ENCODE data around the gene TATDN2.

Gene TATDN2

DNA sequence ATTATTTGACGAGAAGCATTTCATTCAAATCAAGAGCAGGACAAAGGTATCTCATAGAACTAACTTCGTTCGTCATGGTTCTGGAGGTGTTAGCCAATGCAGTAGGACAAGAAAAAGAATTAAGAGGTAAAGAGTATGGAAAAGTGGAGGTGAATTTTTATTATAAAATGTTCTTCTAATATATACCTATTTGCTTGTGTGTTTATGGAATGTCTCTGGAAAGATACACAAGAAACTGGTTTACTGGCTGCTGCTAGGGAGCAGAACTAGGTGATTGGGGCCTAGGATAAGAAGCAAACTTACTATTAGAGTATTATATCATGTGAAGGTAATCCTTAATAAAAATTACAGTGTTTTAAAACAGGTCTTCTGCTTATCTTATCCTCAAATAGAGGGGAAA is 30.9 kb upstream of the TATDN2 start:
- no peak overlapping the region for H2BK120ac ChIP-seq (ENCODE audit: low read depth, low read length)
- H2BK15ac ChIP-seq (ENCODE audit: low read length) = no peak overlapping the region
- H2AK5ac ChIP-seq (ENCODE audit: low read depth, low read length) = no peak overlapping the region
- H3K14ac ChIP-seq (ENCODE audit: low read length) = no peak overlapping the region
- H3K27ac ChIP-seq (replicated peaks; ENCODE audit: low read length) = no peak overlapping the region
- H3K27me3 ChIP-seq (ENCODE audit: control insufficient read depth in 3 of 3, insufficient read depth in 3 of 3, low read depth in 1 of 3, low read length in 3 of 3) = no peaks in the 10 kb centered on the region
- H3K4me1 ChIP-seq (ENCODE audit: control insufficient read depth in 2 of 2, insufficient read depth in 1 of 2, low read depth in 1 of 2, low read length in 2 of 2) = no peaks in the 10 kb centered on the region
- no peaks in the 10 kb centered on the region for H3K36me3 ChIP-seq (replicated peaks in 1 of 2; ENCODE audit: control insufficient read depth in 2 of 2, insufficient read depth in 2 of 2, low read length in 2 of 2)
- H4K8ac ChIP-seq (ENCODE audit: low read depth, low read length) = no peak overlapping the region
- H3K9me3 ChIP-seq (replicated peaks in 1 of 2; ENCODE audit: control insufficient read depth in 2 of 2, insufficient read depth in 1 of 2, low read depth in 1 of 2, low read length in 2 of 2) = peaks cover 0 to 3% of the 10 kb centered on the region in 2 donors
- H3K4me3 ChIP-seq (ENCODE audit: low read length in 2 of 2) = no peak overlapping the region
- H3K4me2 ChIP-seq (ENCODE audit: insufficient read depth, low read length, poor library complexity, severe bottlenecking) = no peak overlapping the region
- no peak overlapping the region for H3K4ac ChIP-seq (ENCODE audit: low read length)
- no peak overlapping the region for H4K91ac ChIP-seq (ENCODE audit: low read depth, low read length, poor library complexity)
- WGBS, 2 donors (ENCODE audit: extremely low coverage in 2 of 2, insufficient read length in 2 of 2, insufficient replicate concordance in 1 of 2) = no CpG with 5 or more reads among the region's 3 CpGs
- H2BK12ac ChIP-seq (ENCODE audit: low read length) = no peak overlapping the region
- DNase-seq (ENCODE audit: low spot score) = no peak
- no peak overlapping the region for H3K23ac ChIP-seq (ENCODE audit: low read depth, low read length, poor library complexity)
- no peak overlapping the region for H3K18ac ChIP-seq (ENCODE audit: low read length)
- no peak overlapping the region for H3K9ac ChIP-seq (ENCODE audit: low read depth, low read length, poor library complexity)
- H2AFZ ChIP-seq (ENCODE audit: low read length) = no peak overlapping the region
- no peak overlapping the region for H2BK5ac ChIP-seq (ENCODE audit: low read length)
- H3K79me1 ChIP-seq (ENCODE audit: low read depth, low read length) = no peaks in the 10 kb centered on the region

DNA sequence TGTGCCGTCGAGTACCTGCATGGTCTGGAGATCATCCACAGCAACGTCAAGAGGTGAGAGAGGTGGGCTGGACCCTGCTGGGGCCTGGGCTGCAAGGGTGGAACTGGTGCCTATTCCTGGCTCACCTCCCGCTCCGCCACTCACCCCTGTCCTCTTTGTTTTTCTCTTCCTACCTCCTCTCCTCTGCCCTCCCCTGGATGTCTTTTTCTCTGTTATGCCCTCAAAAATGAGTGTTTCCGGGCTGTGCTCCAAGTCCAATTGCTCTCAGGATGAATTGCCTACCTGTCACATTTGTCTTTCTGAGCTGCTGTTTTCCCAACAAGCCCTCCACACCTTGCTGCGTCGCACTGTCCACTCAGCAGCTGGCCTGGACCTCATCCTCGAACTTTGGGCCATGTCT is 28.5 kb upstream of the TATDN2 start:
- no peak overlapping the region for H3K4ac ChIP-seq (ENCODE audit: low read length)
- H2BK15ac ChIP-seq (ENCODE audit: low read length) = no peak overlapping the region
- H2AFZ ChIP-seq (ENCODE audit: low read length) = peak overlapping the region; percentile 29
- no peaks in the 10 kb centered on the region for H3K4me1 ChIP-seq (ENCODE audit: control insufficient read depth in 2 of 2, insufficient read depth in 1 of 2, low read depth in 1 of 2, low read length in 2 of 2)
- no peak overlapping the region for H3K4me2 ChIP-seq (ENCODE audit: insufficient read depth, low read length, poor library complexity, severe bottlenecking)
- no peaks in the 10 kb centered on the region for H3K36me3 ChIP-seq (replicated peaks in 1 of 2; ENCODE audit: control insufficient read depth in 2 of 2, insufficient read depth in 2 of 2, low read length in 2 of 2)
- H2BK5ac ChIP-seq (ENCODE audit: low read length) = no peak overlapping the region
- peaks cover 0 to 3% of the 10 kb centered on the region in 2 donors for H3K9me3 ChIP-seq (replicated peaks in 1 of 2; ENCODE audit: control insufficient read depth in 2 of 2, insufficient read depth in 1 of 2, low read depth in 1 of 2, low read length in 2 of 2)
- no peak overlapping the region for H3K27ac ChIP-seq (replicated peaks; ENCODE audit: low read length)
- H2BK120ac ChIP-seq (ENCODE audit: low read depth, low read length) = no peak overlapping the region
- no CpG with 5 or more reads among the region's 9 CpGs for WGBS, 2 donors (ENCODE audit: extremely low coverage in 2 of 2, insufficient read length in 2 of 2, insufficient replicate concordance in 1 of 2)
- H3K79me1 ChIP-seq (ENCODE audit: low read depth, low read length) = no peaks in the 10 kb centered on the region
- no peak overlapping the region for H2AK5ac ChIP-seq (ENCODE audit: low read depth, low read length)
- H4K8ac ChIP-seq (ENCODE audit: low read depth, low read length) = no peak overlapping the region
- H3K23ac ChIP-seq (ENCODE audit: low read depth, low read length, poor library complexity) = no peak overlapping the region
- DNase-seq (ENCODE audit: low spot score) = no peak
- no peak overlapping the region for H4K91ac ChIP-seq (ENCODE audit: low read depth, low read length, poor library complexity)
- no peak overlapping the region for H3K4me3 ChIP-seq (ENCODE audit: low read length in 2 of 2)
- H2BK12ac ChIP-seq (ENCODE audit: low read length) = no peak overlapping the region
- no peak overlapping the region for H3K14ac ChIP-seq (ENCODE audit: low read length)
- H3K27me3 ChIP-seq (ENCODE audit: control insufficient read depth in 3 of 3, insufficient read depth in 3 of 3, low read depth in 1 of 3, low read length in 3 of 3) = no peaks in the 10 kb centered on the region
- H3K9ac ChIP-seq (ENCODE audit: low read depth, low read length, poor library complexity) = no peak overlapping the region
- H3K18ac ChIP-seq (ENCODE audit: low read length) = peak overlapping the region; percentile 9

DNA sequence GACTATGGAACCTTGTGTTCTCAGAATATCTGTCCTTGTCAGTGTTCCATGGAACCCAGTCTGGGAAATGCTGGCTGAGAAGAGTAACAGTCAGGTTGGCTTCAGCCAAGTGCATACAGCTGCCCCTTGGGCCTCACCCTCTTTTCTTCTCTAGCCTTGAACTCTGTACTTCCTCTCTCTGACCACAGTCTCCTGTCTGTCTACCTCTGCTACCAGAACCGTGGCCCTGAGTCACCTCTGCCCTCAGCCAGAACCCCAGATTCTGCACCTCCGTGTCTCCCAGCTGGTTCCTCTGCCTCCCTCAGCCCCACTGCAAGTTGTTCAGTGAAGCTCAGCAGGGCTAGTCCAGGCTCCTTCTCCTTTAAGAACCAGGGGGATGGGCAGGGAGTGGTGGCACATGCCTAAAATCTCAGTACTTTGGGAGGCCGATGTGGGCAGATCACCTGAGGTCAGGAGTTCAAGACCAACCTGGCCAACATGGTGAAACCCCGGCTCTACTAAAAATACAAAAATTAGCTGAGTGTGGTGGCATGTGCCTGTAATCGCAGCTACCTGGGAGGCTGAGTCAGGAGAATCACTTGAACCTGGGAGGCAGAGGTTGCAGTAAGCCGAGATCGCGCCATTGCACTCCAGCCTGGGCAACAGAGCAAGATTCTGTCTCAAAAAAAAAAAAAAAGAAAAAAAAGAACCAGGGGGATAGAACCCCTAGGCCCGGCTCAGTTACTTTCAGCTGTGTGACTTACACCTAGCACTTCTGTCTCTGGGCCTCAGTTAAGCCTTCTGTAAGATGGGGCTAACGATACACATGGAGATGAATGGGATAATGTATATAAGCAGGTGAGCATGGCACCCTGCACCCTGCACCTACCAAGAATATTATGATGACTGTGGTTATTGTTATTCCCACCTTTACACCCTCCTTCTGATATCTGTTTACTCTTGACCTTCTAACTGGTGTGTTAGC is 24.3 kb upstream of the TATDN2 start:
- no peak for DNase-seq (ENCODE audit: low spot score)
- Histone ChIP-seq H3K9me3 (replicated peaks in 1 of 2; ENCODE audit: control insufficient read depth in 2 of 2, insufficient read depth in 1 of 2, low read depth in 1 of 2, low read length in 2 of 2) (no peaks in the 10 kb centered on the region), H3K4me3 (ENCODE audit: low read length in 2 of 2) (no peak overlapping the region), H3K4ac (ENCODE audit: low read length) (no peak overlapping the region), H3K4me2 (ENCODE audit: insufficient read depth, low read length, poor library complexity, severe bottlenecking) (no peak overlapping the region), H3K18ac (ENCODE audit: low read length) (no peak overlapping the region), H3K27me3 (ENCODE audit: control insufficient read depth in 3 of 3, insufficient read depth in 3 of 3, low read depth in 1 of 3, low read length in 3 of 3) (no peaks in the 10 kb centered on the region), H2AFZ (ENCODE audit: low read length) (no peak overlapping the region), H2BK120ac (ENCODE audit: low read depth, low read length) (no peak overlapping the region), H2BK15ac (ENCODE audit: low read length) (no peak overlapping the region), H2BK12ac (ENCODE audit: low read length) (no peak overlapping the region), H3K14ac (ENCODE audit: low read length) (no peak overlapping the region), H3K4me1 (ENCODE audit: control insufficient read depth in 2 of 2, insufficient read depth in 1 of 2, low read depth in 1 of 2, low read length in 2 of 2) (no peaks in the 10 kb centered on the region), H3K27ac (replicated peaks; ENCODE audit: low read length) (no peak overlapping the region), H2AK5ac (ENCODE audit: low read depth, low read length) (no peak overlapping the region), H3K79me1 (ENCODE audit: low read depth, low read length) (no peaks in the 10 kb centered on the region), H3K9ac (ENCODE audit: low read depth, low read length, poor library complexity) (no peak overlapping the region), H3K23ac (ENCODE audit: low read depth, low read length, poor library complexity) (no peak overlapping the region), H4K91ac (ENCODE audit: low read depth, low read length, poor library complexity) (no peak overlapping the region), H4K8ac (ENCODE audit: low read depth, low read length) (no peak overlapping the region), H2BK5ac (ENCODE audit: low read length) (no peak overlapping the region), H3K36me3 (replicated peaks in 1 of 2; ENCODE audit: control insufficient read depth in 2 of 2, insufficient read depth in 2 of 2, low read length in 2 of 2) (no peaks in the 10 kb centered on the region)
- WGBS, 2 donors (ENCODE audit: extremely low coverage in 2 of 2, insufficient read length in 2 of 2, insufficient replicate concordance in 1 of 2) = no CpG with 5 or more reads among the region's 10 CpGs

DNA sequence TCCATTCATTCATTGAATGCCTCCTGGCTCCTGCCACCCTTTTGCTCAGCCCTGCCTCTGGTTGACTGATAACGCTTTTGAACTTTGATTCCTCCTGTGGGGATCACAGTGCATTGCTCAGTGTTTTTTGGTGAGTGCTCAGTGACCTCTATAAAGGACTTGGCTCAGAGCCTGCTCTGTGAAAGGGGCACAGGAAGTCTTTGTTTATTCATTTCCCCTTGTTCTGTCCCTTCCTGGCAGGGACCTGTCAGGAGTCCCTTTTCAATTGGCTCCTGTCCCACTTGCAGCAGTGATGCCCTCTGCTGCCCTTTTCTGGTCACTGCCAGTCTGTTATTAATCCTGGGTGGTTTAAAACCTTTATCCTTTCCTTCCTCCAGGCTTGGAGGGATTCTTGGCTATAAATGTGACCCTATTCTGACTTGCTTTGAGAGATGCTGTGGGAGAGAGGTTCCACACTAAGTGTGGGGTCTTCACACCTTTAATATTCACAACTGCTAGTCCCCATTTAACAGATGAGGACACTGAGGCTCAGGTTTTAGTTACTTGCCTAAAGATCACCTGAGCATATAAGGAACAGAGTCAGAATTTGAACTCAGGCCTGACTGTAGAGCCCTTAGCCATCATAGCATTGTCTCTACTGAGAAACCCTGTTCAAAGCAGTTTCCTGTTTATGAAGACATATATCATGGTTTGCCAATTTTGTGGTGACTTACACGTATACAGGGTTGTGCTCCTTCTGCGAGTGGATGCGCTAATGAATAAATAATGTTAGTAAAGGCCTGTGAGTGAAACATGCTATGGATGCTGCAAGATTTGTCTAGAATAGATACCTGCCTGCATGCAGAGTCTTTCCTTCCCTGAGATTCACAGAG is 23.2 kb upstream of the TATDN2 start:
- no peak overlapping the region for H2BK12ac ChIP-seq (ENCODE audit: low read length)
- peak; percentile 35 for DNase-seq (ENCODE audit: low spot score)
- no peak overlapping the region for H3K4ac ChIP-seq (ENCODE audit: low read length)
- H4K91ac ChIP-seq (ENCODE audit: low read depth, low read length, poor library complexity) = no peak overlapping the region
- no CpG with 5 or more reads among the region's 4 CpGs for WGBS, 2 donors (ENCODE audit: extremely low coverage in 2 of 2, insufficient read length in 2 of 2, insufficient replicate concordance in 1 of 2)
- no peak overlapping the region for H3K14ac ChIP-seq (ENCODE audit: low read length)
- H2BK5ac ChIP-seq (ENCODE audit: low read length) = no peak overlapping the region
- H3K18ac ChIP-seq (ENCODE audit: low read length) = no peak overlapping the region
- no peak overlapping the region for H2AK5ac ChIP-seq (ENCODE audit: low read depth, low read length)
- H2BK120ac ChIP-seq (ENCODE audit: low read depth, low read length) = no peak overlapping the region
- no peaks in the 10 kb centered on the region for H3K4me1 ChIP-seq (ENCODE audit: control insufficient read depth in 2 of 2, insufficient read depth in 1 of 2, low read depth in 1 of 2, low read length in 2 of 2)
- H3K9me3 ChIP-seq (replicated peaks in 1 of 2; ENCODE audit: control insufficient read depth in 2 of 2, insufficient read depth in 1 of 2, low read depth in 1 of 2, low read length in 2 of 2) = no peaks in the 10 kb centered on the region
- H3K23ac ChIP-seq (ENCODE audit: low read depth, low read length, poor library complexity) = no peak overlapping the region
- H3K79me1 ChIP-seq (ENCODE audit: low read depth, low read length) = no peaks in the 10 kb centered on the region
- no peak overlapping the region for H2BK15ac ChIP-seq (ENCODE audit: low read length)
- H3K4me3 ChIP-seq (ENCODE audit: low read length in 2 of 2) = no peak overlapping the region
- H2AFZ ChIP-seq (ENCODE audit: low read length) = peak overlapping the region; percentile 50
- no peak overlapping the region for H3K4me2 ChIP-seq (ENCODE audit: insufficient read depth, low read length, poor library complexity, severe bottlenecking)
- H4K8ac ChIP-seq (ENCODE audit: low read depth, low read length) = no peak overlapping the region
- no peak overlapping the region for H3K27ac ChIP-seq (replicated peaks; ENCODE audit: low read length)
- H3K27me3 ChIP-seq (ENCODE audit: control insufficient read depth in 3 of 3, insufficient read depth in 3 of 3, low read depth in 1 of 3, low read length in 3 of 3) = no peaks in the 10 kb centered on the region
- H3K36me3 ChIP-seq (replicated peaks in 1 of 2; ENCODE audit: control insufficient read depth in 2 of 2, insufficient read depth in 2 of 2, low read length in 2 of 2) = no peaks in the 10 kb centered on the region
- H3K9ac ChIP-seq (ENCODE audit: low read depth, low read length, poor library complexity) = no peak overlapping the region

Data from neuronal stem cell (in vitro differentiated cells).